ENCODE results near the gene RSRC1.
"Not testable (repeated sequence)": the region's sequence is repeated elsewhere in the genome, so short reads cannot be mapped to it uniquely, and the experiment has no call there.

The RSRC1 gene

DNA sequence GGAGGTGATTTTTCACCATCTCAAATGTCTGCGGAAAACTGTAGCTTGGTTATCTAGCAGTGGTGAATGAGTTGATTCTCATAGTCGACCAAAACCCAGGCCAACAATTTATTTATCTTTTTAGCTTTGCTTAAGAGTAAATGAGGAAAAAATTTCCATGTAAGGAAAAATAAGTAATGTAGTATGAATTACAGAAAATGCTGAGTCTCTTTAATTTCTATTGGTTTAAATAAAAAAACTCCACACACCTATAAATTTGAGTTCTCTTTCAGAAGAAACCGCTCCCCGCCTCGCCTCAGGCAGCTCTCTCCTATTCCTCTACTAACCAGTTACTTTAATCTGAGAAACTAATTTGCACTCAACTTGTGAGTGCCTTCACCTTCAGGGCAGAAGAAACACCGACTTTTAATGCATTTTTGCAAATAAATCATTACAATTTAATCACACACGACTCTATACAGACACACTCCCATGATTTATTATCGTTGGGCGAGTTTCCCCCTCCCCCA, 540 bp upstream of the RSRC1 start:
- FAIRE-seq, result no peak
- no peak for TF ChIP-seq POLR2AphosphoS5 (IDR thresholded peaks at IDR 0.05; ENCODE audit: low read depth, low read length)
- TF ChIP-seq TAF1 (IDR thresholded peaks at IDR 0.05; ENCODE audit: borderline replicate concordance, low read depth, low read length), result no peak
- TF ChIP-seq POLR2A (IDR thresholded peaks at IDR 0.05; ENCODE audit: low read depth, low read length), result no peak
- DNase-seq (ENCODE audit: insufficient read length), result no peak

DNA sequence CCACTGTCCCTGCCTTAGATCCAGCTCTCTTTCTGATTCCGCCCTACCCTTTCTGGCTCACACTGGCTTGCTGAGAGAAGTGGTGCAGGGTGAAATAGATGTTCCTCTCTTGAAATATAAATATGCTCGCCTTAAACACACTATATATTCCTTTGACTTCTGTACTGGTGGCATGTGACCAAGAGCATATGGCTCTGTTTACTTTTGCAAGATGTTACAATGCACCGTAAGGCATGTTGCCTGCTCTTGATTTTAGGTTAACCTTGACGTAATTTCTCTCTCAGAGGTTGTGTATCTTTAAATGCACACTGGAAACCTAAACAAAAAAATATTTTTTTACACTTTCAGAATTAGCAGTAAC, 749 bp downstream of the RSRC1 start:
- FAIRE-seq (no peak), DNase-seq (ENCODE audit: insufficient read length) (no peak)
- TF ChIP-seq TAF1 (IDR thresholded peaks at IDR 0.05; ENCODE audit: borderline replicate concordance, low read depth, low read length), result no peak
- no peak for TF ChIP-seq POLR2AphosphoS5 (IDR thresholded peaks at IDR 0.05; ENCODE audit: low read depth, low read length)
- no peak for TF ChIP-seq POLR2A (IDR thresholded peaks at IDR 0.05; ENCODE audit: low read depth, low read length)

DNA sequence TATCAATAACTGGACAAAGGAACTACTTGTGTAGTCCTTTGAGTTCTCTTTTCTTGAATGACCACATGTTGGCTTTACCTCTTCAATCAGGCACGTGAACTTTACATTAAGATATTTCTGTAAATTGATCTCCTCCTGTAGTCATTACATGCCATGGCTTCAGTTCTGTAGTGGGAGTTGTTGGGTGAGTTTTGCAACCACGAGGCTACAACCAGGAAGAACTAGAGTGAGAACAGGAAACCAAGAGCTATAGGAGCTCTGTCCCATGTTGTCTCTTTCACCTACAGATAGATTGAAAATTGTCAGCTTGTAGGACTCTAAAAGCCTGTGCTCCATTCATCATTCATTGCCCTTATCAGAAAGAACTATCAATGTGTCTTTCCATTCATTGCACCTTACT, 2.0 kb downstream of the RSRC1 start:
- DNase-seq (ENCODE audit: insufficient read length) (no peak), FAIRE-seq (no peak)
- TF ChIP-seq POLR2A (IDR thresholded peaks at IDR 0.05; ENCODE audit: low read depth, low read length) (no peak), POLR2AphosphoS5 (IDR thresholded peaks at IDR 0.05; ENCODE audit: low read depth, low read length) (no peak), TAF1 (IDR thresholded peaks at IDR 0.05; ENCODE audit: borderline replicate concordance, low read depth, low read length) (no peak)

DNA sequence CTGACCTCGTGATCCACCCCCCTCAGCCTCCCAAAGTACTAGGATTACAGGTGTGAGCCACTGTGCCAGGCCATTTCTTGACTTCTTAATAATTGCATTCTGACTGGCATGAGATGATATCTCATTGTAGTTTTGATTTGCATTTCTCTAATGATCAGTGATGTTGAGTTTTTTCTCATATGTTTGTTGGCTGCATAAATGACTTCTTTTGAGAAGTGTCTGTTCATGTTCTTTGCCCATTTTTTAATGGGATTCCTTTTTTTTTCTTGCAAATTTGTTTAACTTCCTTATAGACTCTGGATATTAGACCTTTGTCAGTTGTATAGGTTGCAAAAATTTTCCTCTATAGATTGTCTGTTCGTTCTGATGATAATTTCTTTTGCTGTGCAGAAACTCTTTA, 3.7 kb downstream of the RSRC1 start:
- not testable (repeated sequence) for DNase-seq (ENCODE audit: insufficient read length); FAIRE-seq

DNA sequence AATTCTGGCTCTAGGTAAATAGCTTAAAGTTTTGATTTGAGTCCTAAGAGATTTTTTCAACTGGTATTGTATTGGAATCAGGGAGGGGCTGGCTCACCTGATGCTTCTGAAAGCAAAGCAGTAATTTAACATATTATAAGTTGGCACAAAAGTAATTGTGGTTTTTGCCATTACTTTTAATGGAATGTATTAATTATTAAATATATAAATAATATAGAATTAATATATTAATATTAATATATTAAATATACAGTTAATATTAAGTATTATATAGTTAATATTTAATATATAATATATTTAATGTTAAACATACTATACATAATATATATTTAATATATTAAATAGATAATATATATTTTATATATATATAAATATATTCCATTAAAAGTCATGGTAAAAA, 10.4 kb downstream of the RSRC1 start:
- FAIRE-seq (no peak), DNase-seq (ENCODE audit: insufficient read length) (no peak)
- no peak for TF ChIP-seq POLR2A (IDR thresholded peaks at IDR 0.05; ENCODE audit: low read depth, low read length)
- TF ChIP-seq POLR2AphosphoS5 (IDR thresholded peaks at IDR 0.05; ENCODE audit: low read depth, low read length), result no peak
- no peak for TF ChIP-seq TAF1 (IDR thresholded peaks at IDR 0.05; ENCODE audit: borderline replicate concordance, low read depth, low read length)

DNA sequence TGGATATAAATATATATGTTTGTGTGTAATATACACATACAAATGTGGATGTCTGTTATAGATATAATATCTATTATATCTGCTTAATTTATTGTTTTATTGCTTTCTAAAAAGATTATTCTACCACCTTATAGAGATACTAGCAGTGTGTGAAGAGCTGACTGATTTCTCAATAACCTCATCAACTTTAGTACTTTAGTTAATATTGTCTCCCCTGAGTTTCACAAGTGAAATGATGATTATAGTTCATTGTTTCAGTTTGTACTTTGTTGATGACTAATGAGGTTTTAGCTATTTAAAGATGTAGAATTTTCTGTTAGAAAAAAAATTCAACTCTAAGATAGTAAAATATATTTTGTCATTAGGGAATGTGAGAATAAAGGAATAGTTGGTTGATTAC, 11.4 kb downstream of the RSRC1 start:
- DNase-seq (ENCODE audit: insufficient read length) (no peak), FAIRE-seq (no peak)
- TF ChIP-seq TAF1 (IDR thresholded peaks at IDR 0.05; ENCODE audit: borderline replicate concordance, low read depth, low read length) (no peak), POLR2AphosphoS5 (IDR thresholded peaks at IDR 0.05; ENCODE audit: low read depth, low read length) (no peak), POLR2A (IDR thresholded peaks at IDR 0.05; ENCODE audit: low read depth, low read length) (no peak)

DNA sequence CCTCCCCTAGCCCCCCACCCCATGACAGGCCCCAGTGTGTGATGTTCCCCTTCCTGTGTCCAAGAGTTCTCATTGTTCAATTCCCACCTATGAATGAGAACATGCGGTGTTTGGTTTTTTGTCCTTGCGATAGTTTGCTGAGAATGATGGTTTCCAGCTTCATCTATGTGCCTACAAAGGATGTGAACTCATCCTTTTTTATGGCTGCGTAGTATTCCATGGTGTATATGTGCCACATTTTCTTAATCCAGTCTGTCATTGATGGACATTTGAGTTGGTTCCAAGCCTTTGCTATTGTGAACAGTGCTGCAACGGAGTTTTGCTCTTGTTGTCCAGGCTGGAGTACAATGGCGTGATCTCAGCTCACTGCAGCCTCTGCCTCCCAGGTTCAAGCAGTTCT, 12.8 kb downstream of the RSRC1 start:
- DNase-seq (ENCODE audit: insufficient read length), result not testable (repeated sequence)
- peak; percentile 58 for FAIRE-seq

DNA sequence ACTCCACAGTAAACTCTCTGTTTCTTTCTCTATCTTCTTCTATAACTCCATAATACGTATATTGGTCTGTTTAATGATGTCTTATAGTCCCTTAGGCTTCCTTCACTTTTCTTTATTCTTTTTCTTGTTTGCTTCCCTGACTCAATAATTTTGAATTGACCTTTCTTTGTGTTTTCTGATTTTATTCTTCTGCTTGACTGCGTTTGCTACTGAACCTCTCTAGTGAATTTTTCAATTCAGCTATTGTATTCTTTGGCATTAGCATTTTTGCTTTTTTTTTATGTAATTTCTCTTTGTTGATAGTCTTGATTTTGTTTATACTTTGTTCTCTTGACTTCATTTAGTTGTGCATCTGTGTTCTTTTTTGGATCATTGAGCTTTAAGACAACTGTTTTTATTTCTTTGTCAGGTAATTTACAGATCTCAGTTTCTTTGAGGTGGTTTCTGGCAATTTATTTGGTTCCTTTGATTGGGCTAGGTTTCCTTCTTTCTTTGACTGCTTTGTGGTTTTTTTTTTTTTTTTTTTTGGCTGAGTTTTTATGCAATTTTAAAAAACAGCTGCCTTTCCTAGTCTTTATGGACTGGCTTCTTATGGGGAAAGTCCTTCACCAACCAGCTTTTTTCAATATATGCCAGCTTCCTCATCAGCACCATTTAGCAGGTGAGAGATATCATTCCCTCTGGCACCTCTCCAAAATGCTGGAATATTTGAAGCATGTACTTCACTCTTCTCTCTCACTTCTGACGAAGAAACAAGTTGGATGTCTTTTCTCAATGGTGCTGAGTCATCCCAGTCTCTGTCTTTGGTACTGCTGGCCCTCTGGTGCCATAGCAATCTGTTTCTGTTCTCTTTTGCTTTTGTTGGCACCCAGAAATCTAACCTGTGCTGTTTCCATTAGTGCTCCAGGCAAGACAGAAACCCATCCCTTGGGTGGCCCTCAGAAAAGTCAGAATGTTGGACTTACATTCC, 17.6 kb downstream of the RSRC1 start:
- no peak for DNase-seq (ENCODE audit: insufficient read length)
- no peak for TF ChIP-seq POLR2A (IDR thresholded peaks at IDR 0.05; ENCODE audit: low read depth, low read length)
- no peak for TF ChIP-seq POLR2AphosphoS5 (IDR thresholded peaks at IDR 0.05; ENCODE audit: low read depth, low read length)
- no peak for TF ChIP-seq TAF1 (IDR thresholded peaks at IDR 0.05; ENCODE audit: borderline replicate concordance, low read depth, low read length)
- peak; percentile 80 for FAIRE-seq

DNA sequence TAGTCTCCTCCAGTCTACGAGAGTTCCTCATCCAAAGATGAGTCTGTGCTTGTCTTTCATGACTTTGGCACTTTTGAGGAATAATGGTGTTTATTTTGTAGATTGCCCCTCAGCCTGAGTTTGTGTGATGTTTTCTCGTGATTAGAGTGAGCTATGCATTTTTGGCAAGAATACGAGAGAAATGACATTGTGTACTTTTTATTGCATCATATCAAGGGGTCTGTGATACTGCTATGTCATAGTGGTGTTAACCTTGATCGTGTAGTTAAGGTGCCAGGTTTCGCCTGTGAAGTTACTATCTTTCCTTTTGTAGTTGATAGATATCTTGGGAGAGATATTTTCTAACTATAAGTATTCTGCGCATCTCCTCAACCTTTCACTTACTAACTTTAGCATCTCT, 18.9 kb downstream of the RSRC1 start:
- TF ChIP-seq TAF1 (IDR thresholded peaks at IDR 0.05; ENCODE audit: borderline replicate concordance, low read depth, low read length) (no peak), POLR2A (IDR thresholded peaks at IDR 0.05; ENCODE audit: low read depth, low read length) (no peak), POLR2AphosphoS5 (IDR thresholded peaks at IDR 0.05; ENCODE audit: low read depth, low read length) (no peak)
- FAIRE-seq, result no peak
- DNase-seq (ENCODE audit: insufficient read length), result no peak

DNA sequence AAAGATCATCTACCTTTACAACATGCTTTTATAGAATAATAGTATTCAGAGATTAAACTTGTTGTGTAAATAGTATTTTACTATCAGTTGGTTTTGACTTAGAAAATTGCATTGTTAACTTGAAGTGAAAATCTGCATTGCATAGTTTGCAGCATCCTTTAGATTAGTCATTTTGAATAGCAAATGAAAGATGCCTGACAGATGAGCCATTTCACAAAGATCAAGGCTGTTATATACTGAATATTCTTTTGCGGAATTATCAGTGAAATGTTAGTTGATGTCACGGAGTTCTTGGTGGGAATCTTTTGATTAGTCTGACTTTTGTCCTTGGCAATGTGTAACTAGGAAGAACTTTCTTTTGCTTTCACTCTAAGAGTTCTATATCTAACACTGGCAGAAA, 24.5 kb downstream of the RSRC1 start:
- FAIRE-seq, result no peak
- no peak for DNase-seq (ENCODE audit: insufficient read length)
- TF ChIP-seq POLR2A (IDR thresholded peaks at IDR 0.05; ENCODE audit: low read depth, low read length) (no peak), TAF1 (IDR thresholded peaks at IDR 0.05; ENCODE audit: borderline replicate concordance, low read depth, low read length) (no peak), POLR2AphosphoS5 (IDR thresholded peaks at IDR 0.05; ENCODE audit: low read depth, low read length) (no peak)

DNA sequence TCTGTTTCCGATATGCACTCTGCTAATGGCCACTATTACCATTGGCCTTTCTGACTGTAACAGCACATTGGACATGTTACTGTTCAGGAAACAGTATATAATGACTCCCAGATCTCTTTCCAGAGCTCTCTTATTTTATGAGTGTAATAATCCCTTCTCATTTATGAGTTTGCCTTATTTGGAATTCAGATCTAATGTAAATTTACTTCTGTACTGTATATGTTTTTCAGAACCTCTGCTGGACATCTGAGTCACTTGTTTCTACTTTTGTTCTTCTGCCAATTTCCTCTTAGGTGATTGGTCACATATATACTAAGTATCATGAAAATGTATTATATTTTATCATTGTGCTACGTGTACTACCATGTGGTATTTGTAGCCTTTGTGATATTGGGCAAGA, 30.5 kb downstream of the RSRC1 start:
- FAIRE-seq (no peak), DNase-seq (ENCODE audit: insufficient read length) (no peak)
- no peak for TF ChIP-seq POLR2A (IDR thresholded peaks at IDR 0.05; ENCODE audit: low read depth, low read length)
- TF ChIP-seq TAF1 (IDR thresholded peaks at IDR 0.05; ENCODE audit: borderline replicate concordance, low read depth, low read length), result no peak
- TF ChIP-seq POLR2AphosphoS5 (IDR thresholded peaks at IDR 0.05; ENCODE audit: low read depth, low read length), result no peak

DNA sequence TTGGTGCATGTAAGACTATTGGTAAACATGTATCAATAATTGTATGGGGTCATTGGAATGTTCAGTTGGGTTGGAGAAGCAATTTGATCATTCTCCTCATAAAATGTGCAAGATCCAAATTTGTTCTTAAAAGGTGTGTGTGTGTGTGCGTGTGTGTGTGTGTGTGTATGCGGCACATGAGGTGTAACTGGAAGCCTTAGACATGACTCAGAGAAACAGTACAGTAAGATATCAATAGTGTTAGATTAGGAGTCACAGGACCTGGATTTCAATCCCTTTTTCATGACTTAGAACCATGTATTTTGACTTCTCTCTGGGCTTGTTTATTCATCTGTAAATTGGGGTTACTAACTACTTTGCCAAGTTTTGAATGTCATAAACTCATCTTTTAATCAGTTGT, 38.3 kb downstream of the RSRC1 start:
- peak; percentile 76 for FAIRE-seq
- no peak for TF ChIP-seq POLR2AphosphoS5 (IDR thresholded peaks at IDR 0.05; ENCODE audit: low read depth, low read length)
- no peak for TF ChIP-seq POLR2A (IDR thresholded peaks at IDR 0.05; ENCODE audit: low read depth, low read length)
- TF ChIP-seq TAF1 (IDR thresholded peaks at IDR 0.05; ENCODE audit: borderline replicate concordance, low read depth, low read length), result no peak

More for the DNA sequence above, 38.3 kb downstream of the RSRC1 start:
- DNase-seq (ENCODE audit: insufficient read length), result no peak

All from GM12892 (cell line).